HG02885 (cell line): ENCODE results near the gene ARHGEF28.

ENCODE experiments used
- ATAC-seq: cut with Tn5 transposase; IDR thresholded peaks from one replicate; pipeline ENCODE4 v1.9.1; 2021; ENCODE audit warnings: mild to moderate bottlenecking; ENCODE audit not compliant: unreplicated experiment, poor library complexity

Gene ARHGEF28

GRCh38 chr5:73828465-73828864, 202.5 kb downstream of the ARHGEF28 start:
- ATAC-seq, result no peak

DNA sequence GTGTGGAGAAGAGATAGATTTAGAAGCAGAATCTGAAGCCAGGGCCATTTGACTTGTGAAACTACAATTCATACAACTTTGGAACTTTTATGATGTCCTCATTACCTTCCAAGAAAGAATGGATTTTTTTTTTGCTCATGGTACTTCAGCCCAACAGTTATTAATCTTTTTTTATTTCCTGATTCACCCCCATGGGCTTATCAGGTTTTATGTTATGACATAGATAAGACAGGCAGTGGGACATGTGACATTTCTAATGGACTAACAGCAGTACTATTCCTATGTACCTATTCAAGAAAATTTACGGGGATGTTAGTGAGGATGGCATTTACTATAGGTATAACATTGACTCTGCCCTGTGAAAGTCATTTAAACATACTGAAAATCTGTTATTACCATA, 204.7 kb downstream of the ARHGEF28 start:
- ATAC-seq, result no peak

DNA sequence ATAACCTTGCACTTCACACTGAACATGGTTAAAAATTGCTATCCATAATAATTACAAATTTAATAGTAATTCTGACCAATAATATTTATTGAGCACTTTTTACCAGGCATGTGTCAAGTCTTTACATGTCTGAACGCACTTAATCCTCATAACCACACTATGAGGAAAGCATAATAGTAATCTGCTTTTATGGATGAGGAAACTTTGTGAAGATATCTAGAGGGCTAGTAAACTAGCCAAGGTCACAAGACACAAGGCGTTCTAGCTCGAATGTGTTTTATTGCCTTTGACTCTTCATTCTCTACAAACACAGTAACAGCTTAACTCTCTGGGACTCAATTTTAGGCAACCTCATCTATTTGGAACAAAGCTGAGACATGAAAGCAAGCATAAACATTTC, 205.1 kb downstream of the ARHGEF28 start:
- no peak for ATAC-seq

- ATAC-seq, result no peak
Measured at GRCh38 chr5:73834693-73835092, 208.7 kb downstream of the ARHGEF28 start.

GRCh38 chr5:73835726-73836125, 209.7 kb downstream of the ARHGEF28 start:
- no peak for ATAC-seq

DNA sequence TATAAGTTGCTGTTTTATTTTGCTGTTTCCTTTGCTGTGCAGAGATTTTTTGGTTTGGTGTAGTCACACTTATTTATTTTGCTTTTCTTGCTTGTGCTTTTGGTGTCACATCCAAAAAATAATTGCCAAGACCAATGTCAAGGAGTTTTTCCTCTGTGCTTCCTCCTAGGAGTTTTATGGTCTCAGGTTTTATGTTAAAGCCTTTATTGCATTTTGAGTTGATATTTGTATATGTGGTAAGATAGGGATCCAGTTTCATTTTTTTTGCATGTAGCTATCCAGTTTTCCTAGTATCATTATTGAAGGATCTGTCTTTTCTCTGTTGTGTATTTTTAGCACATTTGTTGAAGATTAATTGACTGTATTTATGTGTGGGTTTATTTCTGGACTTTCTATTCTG, 210.6 kb downstream of the ARHGEF28 start:
- ATAC-seq, result no peak

GRCh38 chr5:73838901-73839300, 212.9 kb downstream of the ARHGEF28 start:
- no peak for ATAC-seq

DNA sequence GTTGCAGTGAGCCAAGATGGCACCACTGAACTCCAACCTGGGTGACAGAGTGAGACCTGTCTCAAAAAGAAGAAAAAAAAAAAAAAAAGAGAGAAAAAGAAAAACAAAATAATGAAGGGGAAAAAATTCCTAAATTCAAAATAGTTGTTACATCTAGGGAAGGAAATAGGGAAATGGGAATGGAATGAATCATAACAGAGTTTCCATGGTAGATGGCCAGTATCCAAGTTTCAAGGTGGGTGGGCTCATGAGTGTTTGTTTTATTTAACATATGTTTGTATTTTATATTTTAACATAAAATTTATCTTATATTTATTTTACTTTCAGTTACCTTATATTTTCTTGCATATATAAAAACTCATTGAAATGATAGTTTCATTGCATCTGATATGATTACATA, 215.6 kb downstream of the ARHGEF28 start:
- no peak for ATAC-seq

DNA sequence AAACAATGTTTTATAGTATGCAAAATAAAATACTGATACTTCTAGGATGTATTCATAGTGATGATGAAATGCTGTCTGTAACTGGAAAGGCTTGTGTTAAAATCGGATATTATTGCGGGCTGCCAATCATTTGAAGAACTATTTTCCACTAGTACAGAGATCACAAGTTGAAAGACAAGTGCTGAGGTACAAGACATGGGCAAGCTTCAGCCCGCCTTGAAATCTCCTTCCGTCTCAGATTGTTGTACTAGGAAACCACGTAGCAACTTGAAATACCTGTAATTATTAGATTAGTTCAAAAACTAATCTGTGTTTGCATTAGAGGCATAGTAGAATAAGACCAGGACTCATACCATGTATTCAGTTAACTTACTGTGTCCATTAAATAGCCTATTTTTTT, 218.2 kb downstream of the ARHGEF28 start:
- no peak for ATAC-seq

GRCh38 chr5:73851471-73852181, 225.6 kb downstream of the ARHGEF28 start:
- ATAC-seq, result no peak

GRCh38 chr5:73853091-73853490, 227.1 kb downstream of the ARHGEF28 start:
- ATAC-seq, result no peak

- no peak for ATAC-seq
Measured at GRCh38 chr5:73856997-73857396, 231.0 kb downstream of the ARHGEF28 start.

- no peak for ATAC-seq
Measured at GRCh38 chr5:73857446-73857845, 231.4 kb downstream of the ARHGEF28 start.

DNA sequence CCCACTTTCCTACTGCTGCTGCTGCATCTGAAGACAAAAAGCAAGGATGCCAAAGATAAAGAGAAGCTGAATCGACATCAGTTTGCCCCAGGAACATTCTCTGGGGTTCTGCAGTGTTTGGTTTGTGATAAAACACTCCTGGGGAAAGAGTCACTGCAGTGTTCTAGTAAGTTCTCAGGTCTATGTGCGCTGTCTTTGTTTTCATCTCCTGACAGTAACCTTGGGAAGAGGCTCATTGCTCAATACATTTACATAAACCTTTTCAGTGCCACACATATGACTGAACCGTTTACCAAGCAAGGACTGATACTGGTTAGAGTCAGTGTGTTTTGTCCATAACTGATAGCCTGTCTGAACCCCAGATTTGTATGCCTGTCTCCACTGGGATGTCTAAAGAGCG, 232.1 kb downstream of the ARHGEF28 start:
- ATAC-seq, result no peak

- ATAC-seq, result no peak
Measured at GRCh38 chr5:73858776-73859175, 232.8 kb downstream of the ARHGEF28 start.

- ATAC-seq, result no peak
Measured at GRCh38 chr5:73859696-73860095, 233.7 kb downstream of the ARHGEF28 start.

DNA sequence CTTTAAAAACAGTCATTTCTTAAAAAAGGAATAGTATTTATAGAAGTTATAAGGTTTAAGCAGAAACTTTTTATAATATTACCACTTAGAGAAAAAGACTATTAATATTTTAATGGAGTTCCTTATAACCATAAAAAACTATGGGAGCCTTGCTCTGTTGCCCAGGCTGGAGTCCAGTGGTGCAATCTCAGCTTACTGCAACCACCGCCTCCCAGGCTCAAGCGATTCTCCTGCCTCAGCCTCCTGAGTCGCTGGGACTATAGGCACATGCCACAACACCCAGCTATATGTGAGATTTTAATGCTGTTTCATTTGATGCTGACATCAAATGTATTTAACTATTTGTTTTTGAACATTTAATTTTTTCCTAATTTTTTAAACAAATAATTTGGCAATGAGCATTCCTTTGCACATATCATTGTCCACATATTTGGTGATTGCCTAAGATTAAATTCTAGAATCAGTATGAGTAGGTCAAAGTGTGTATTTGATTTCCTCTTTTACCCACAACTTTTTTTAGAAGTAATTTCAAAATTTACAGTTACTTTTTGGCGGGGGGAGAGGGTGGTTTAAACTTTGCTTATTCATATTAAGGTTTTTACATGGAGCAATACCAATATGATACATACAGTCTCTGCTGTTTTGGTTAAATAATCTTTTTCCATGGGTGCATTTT, 235.5 kb downstream of the ARHGEF28 start:
- ATAC-seq, result no peak

DNA sequence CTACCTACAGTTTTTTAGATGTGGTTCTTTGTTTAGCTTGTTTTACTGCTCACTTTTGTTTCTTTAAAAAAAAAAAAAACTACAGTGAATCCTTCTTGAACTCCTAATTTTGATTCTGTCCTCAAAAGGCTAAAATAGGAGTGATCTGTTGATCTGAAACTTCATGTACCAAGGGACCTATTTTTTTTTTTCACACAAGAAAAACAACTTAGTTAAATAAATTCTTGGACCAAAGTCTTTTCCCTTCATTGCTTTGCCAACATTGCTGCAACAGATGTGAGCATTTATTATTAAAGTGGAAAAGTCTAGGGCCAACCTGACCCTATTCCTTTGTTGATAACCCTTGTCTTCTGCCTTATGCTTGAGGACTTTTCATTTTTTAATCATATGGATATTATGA, 236.8 kb downstream of the ARHGEF28 start:
- ATAC-seq, result no peak

DNA sequence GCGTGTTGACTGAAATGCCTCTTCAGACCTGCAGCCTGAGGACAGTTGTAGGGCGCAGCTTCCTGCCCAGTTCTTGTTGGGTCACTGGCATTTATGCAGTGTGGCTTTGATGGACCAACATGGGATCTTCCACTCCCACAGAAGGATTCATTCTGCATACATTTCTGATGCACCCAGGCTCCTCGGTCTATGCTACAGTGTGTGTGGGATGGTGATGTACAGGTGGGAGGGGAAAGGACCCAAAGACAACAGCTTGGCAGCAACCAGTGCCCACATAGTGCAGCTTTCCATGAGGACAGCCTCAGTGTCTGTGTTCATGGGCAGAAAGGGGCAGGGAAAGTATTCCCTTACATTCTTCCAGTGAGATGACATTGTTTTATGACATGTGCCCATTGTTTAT, 237.9 kb downstream of the ARHGEF28 start:
- ATAC-seq, result no peak

GRCh38 chr5:73865315-73865714, 239.3 kb downstream of the ARHGEF28 start:
- no peak for ATAC-seq

DNA sequence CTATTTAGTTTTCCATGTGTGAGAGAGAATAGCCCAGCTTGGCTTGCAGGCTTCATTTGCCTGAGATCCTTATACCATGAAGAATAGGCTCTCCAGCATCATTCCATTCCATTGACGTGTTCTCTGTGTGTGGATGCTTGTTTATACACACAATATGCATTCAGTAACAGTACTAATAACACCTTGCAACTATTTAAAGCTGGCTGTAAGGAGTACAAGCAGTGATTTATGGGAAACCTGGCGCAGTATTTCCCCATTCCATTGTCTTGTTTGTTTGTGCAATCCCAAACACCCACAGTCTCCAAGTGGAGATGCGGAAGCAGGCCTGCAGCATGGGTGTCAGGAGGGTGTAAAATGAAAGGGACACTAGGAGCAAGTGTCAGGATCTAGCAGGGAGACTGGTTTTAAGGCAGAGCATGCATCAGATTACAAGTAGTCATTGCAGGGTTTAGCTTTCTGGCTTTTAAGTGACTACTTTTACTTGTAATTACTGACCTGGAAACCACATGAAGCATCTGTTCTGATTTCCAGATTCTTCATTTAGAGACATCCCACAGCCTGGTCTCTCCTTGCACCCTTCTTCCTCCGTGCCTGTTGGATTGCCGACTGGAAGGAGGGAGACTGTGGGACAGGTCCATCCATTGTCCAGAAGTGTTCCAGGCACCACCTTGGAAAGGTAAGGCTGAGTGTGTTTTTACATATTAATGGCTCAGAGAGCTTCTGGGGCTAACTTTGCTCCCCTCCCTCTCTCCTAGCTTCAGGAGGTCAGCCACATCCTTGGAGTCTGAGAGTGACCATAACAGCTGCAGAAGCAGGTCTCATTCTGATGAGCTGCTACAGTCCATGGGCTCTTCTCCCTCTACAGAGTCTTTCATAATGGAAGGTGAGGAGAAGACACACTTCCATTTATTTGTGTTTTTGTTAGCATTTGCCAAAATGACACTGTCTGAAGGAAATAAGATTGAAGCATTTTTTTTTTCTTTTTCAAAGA, 241.6 kb downstream of the ARHGEF28 start:
- ATAC-seq, result no peak
